C4-2B (cell line): ENCODE measurements around the gene ONECUT2.

Source experiments
- CTCF ChIP-seq: fragments of 450-650 bp; conservative IDR thresholded peaks from 2 replicates; pipeline ENCODE4 v1.5.1; 2017; ENCODE audit warnings: mild to moderate bottlenecking
- ZFX ChIP-seq: fragments of 450-650 bp; IDR thresholded peaks from 2 replicates; pipeline ENCODE4 v1.6.1; 2017

DNA sequence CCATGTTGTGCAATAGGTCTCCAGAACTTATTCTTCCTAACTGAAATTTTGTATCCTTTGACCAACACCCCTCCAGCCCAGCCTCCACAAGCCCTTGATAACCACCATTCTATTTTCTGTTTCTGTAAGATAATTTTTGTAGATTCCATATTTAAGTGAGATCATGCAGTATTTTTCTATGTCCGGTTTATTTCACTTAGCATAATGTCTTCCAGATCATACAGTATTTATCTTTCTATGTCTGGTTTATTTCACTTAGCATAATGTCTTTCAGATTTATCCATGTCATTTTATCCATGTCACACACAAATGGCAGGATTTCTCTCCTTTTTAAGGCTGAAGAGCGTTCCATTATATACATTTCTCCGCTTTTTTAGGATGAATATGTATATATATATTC lies 24.4 kb upstream of the ONECUT2 start:
- no peak for TF ChIP-seq CTCF
- TF ChIP-seq ZFX = no peak
